CD4-positive, alpha-beta T cell treated with Interleukin-6 for 4 hours (primary cell): ENCODE data around the gene SPATC1L.

ENCODE experiments used
- DNase-seq: peaks from one replicate; pipeline ENCODE4 v3.0.0-alpha.2; 2020; ENCODE audit warnings: mixed read lengths

Gene SPATC1L

GRCh38 chr21:46129846-46130651 lies 54.2 kb downstream of the SPATC1L start:
- DNase-seq, result no peak

- DNase-seq, result no peak
These were observed 55.2 kb downstream of the SPATC1L start for GRCh38 chr21:46128933-46129571.

- no peak for DNase-seq
These were observed 55.9 kb downstream of the SPATC1L start for GRCh38 chr21:46128106-46128932.

- no peak for DNase-seq
These were observed 56.8 kb downstream of the SPATC1L start for GRCh38 chr21:46127239-46128105.

GRCh38 chr21:46126309-46127238 lies 57.7 kb downstream of the SPATC1L start:
- DNase-seq, result no peak

GRCh38 chr21:46125846-46126301 lies 58.4 kb downstream of the SPATC1L start:
- no peak for DNase-seq

- no peak for DNase-seq
These were observed 59.1 kb downstream of the SPATC1L start for GRCh38 chr21:46124926-46125845.

GRCh38 chr21:46124083-46124925 lies 60.0 kb downstream of the SPATC1L start:
- DNase-seq, result no peak

- no peak for DNase-seq
These were observed 61.2 kb downstream of the SPATC1L start for GRCh38 chr21:46122758-46123683.

GRCh38 chr21:46122237-46122671 lies 62.0 kb downstream of the SPATC1L start:
- no peak for DNase-seq

- no peak for DNase-seq
These were observed 62.7 kb downstream of the SPATC1L start for GRCh38 chr21:46121286-46122221.

- DNase-seq, result no peak
These were observed 63.7 kb downstream of the SPATC1L start for GRCh38 chr21:46120301-46121285.

- no peak for DNase-seq
These were observed 64.5 kb downstream of the SPATC1L start for GRCh38 chr21:46119637-46120271.

- DNase-seq, result no peak
These were observed 65.1 kb downstream of the SPATC1L start for GRCh38 chr21:46119144-46119636.
